ENCODE results near the gene TRIM62. TPM values are rescaled to one million over a fixed set of nuclear protein-coding genes. Genes with fewer than 3 reads are reported as not detected.

The TRIM62 gene
- total and polyA plus RNA-seq, 11 donors = 1.8 to 6.1 (median 3.3) TPM

- Histone ChIP-seq H3K9me3 (no peaks in the 10 kb centered on the region), H3K27me3 (peaks cover 0 to 6% (median 0%) of the 10 kb centered on the region in 9 donors), H3K4me3 (no peak overlapping the region), H3K36me3 (no peaks in the 10 kb centered on the region), H3K27ac (no peak overlapping the region), H3K4me1 (no peaks in the 10 kb centered on the region)
- DNase-seq (no peak), ATAC-seq (no peak)
- WGBS, 4 donors = 77 to 90% (median 84%) methylated on average over 2 of the region's 2 CpGs
- intact Hi-C loops (cut with DNase I) = no loop called here
- TF ChIP-seq POLR2A (IDR thresholded peaks at IDR 0.05) (no peak), CTCF (IDR thresholded peaks at IDR 0.05) (no peak)
These were observed 10.0 kb upstream of the TRIM62 start for GRCh38 chr1:33191731-33192275.

- no peak overlapping the region for H3K4me3 ChIP-seq
- peaks cover 0 to 6% (median 0%) of the 10 kb centered on the region in 9 donors for H3K27me3 ChIP-seq
- 50 to 63% (median 61%) methylated on average over 2 of the region's 2 CpGs for WGBS, 4 donors
- no peaks in the 10 kb centered on the region for H3K9me3 ChIP-seq
- no peaks in the 10 kb centered on the region for H3K4me1 ChIP-seq
- ATAC-seq (no peak), DNase-seq (no peak)
- H3K27ac ChIP-seq = no peak overlapping the region
- intact Hi-C loops (cut with DNase I) = no loop called here
- H3K36me3 ChIP-seq = no peaks in the 10 kb centered on the region
- TF ChIP-seq POLR2A (IDR thresholded peaks at IDR 0.05) (no peak), CTCF (IDR thresholded peaks at IDR 0.05) (no peak)
These were observed 8.9 kb upstream of the TRIM62 start for GRCh38 chr1:33190701-33191100.

GRCh38 chr1:33188572-33189275 lies 6.9 kb upstream of the TRIM62 start:
- ATAC-seq (no peak), DNase-seq (no peak)
- Histone ChIP-seq H3K4me3 (no peak overlapping the region), H3K27ac (no peak overlapping the region), H3K4me1 (no peaks in the 10 kb centered on the region), H3K9me3 (no peaks in the 10 kb centered on the region), H3K36me3 (no peaks in the 10 kb centered on the region), H3K27me3 (peaks cover 0 to 6% (median 0%) of the 10 kb centered on the region in 9 donors)
- WGBS, 4 donors = 74 to 83% (median 78%) methylated on average over 6 of the region's 6 CpGs
- TF ChIP-seq POLR2A (IDR thresholded peaks at IDR 0.05) = no peak
- TF ChIP-seq CTCF (IDR thresholded peaks at IDR 0.05) = no peak
- intact Hi-C loops (cut with DNase I) = no loop called here

GRCh38 chr1:33186936-33187335 lies 5.1 kb upstream of the TRIM62 start:
- H3K9me3 ChIP-seq = no peaks in the 10 kb centered on the region
- no peak for TF ChIP-seq POLR2A (IDR thresholded peaks at IDR 0.05)
- 82 to 100% (median 86%) methylated on average over 1 of the region's 1 CpG for WGBS, 4 donors
- H3K4me1 ChIP-seq = peaks cover 0 to 10% (median 3%) of the 10 kb centered on the region in 12 donors
- intact Hi-C loops (cut with DNase I) = no loop called here
- H3K27ac ChIP-seq = no peak overlapping the region
- DNase-seq (no peak), ATAC-seq (no peak)
- no peaks in the 10 kb centered on the region for H3K36me3 ChIP-seq
- H3K4me3 ChIP-seq = no peak overlapping the region
- peaks cover 0 to 6% (median 0%) of the 10 kb centered on the region in 9 donors for H3K27me3 ChIP-seq

Measured in heart left ventricle (tissue), 16 donors.